Activated B cell treated with CpG ODN at 0.5 μM for 24 hours (primary cell): ENCODE data around the gene SDHB. TPM values are rescaled to one million over a fixed set of nuclear protein-coding genes. Genes with fewer than 3 reads are reported as not detected.

Experiments
- ATAC-seq: fragments of 200-7000 bp; cut with Tn5 transposase; one replicate; pipeline ENCODE4 v1.10.0; 2021; ENCODE audit warnings: low read depth, mild to moderate bottlenecking, moderate library complexity
- CTCF ChIA-PET: fragments of 350-600 bp; sonication (Branson Sonifier 250); formaldehyde crosslinking; loops from one replicate; lab custom pipeline; 2021; ENCODE audit warnings: antibody characterized with exemption; lab: Charles Lee
- POLR2A ChIA-PET: fragments of 350-600 bp; sonication (Branson Sonifier 250); formaldehyde crosslinking; loops from one replicate; lab custom pipeline; 2021; ENCODE audit warnings: antibody characterized with exemption; lab: Charles Lee
- DNase-seq: peaks from one replicate; pipeline ENCODE4 v3.0.0; 2022
- H3K27ac Mint-ChIP-seq: one replicate; pipeline ENCODE4 v1.8.0; 2020; ENCODE audit warnings: mixed read lengths
- H3K27me3 Mint-ChIP-seq: one replicate; pipeline ENCODE4 v1.8.0; 2021; ENCODE audit warnings: mixed read lengths
- H3K36me3 Mint-ChIP-seq: one replicate; pipeline ENCODE4 v1.8.0; 2021; ENCODE audit warnings: low read depth, mixed read lengths
- H3K4me1 Mint-ChIP-seq: one replicate; pipeline ENCODE4 v1.8.0; 2021; ENCODE audit warnings: mixed read lengths
- H3K4me3 Mint-ChIP-seq: one replicate; pipeline ENCODE4 v1.8.0; 2020; ENCODE audit warnings: mild to moderate bottlenecking, mixed read lengths
- H3K9me3 Mint-ChIP-seq: one replicate; pipeline ENCODE4 v1.8.0; 2020; ENCODE audit warnings: mixed read lengths
- CTCF ChIP-seq: fragments of 200-600 bp; IDR thresholded peaks from one replicate; pipeline ENCODE4 v1.8.0; 2022; ENCODE audit warnings: antibody characterized with exemption, mild to moderate bottlenecking
- intact Hi-C: fragments of 100-400 bp; cut with micrococcal nuclease; formaldehyde crosslinking; loops from one replicate; pipeline ENCODE4 v1.15.1; 2024
- total RNA-seq: library from RNA; stranded (reverse); gene quantifications from 2 replicates; pipeline ENCODE4 v1.2.3, GENCODE V29; 2022

Gene SDHB
- total RNA-seq, 1 donor from 2014 or later, result 70.7 TPM

DNA sequence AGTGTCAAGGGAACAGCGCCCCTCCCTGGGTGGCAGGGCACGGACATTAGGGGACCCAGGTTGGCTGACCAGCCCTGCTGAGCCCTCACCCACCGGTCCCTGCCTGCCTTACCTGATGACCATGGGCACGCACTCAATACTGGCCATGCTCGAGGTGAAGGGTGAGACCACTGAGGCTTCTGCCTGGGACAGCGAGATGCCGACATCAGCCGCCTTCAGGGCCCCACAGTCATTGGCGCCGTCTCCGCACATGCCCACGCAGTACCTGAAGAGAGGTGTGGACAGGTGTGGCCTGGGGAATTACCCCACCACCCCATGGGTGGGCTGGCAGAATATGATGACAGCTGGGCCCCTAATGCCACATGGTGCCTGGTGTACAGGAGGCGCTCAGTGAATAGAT lies 65.6 kb downstream of the SDHB start:
- no peak for DNase-seq
- intact Hi-C loops, result no loop called here
- CTCF ChIA-PET, result no interaction called here
- Mint-ChIP-seq H3K27me3 (peaks cover 3% of the 10 kb centered on the region), H3K36me3 (peaks cover 35% of the 10 kb centered on the region), H3K4me1 (no peaks in the 10 kb centered on the region), H3K9me3 (no peaks in the 10 kb centered on the region), H3K4me3 (no peak overlapping the region), H3K27ac (no peak overlapping the region)
- TF ChIP-seq CTCF, result no peak
- POLR2A ChIA-PET, result no interaction called here
- ATAC-seq, result no peak

DNA sequence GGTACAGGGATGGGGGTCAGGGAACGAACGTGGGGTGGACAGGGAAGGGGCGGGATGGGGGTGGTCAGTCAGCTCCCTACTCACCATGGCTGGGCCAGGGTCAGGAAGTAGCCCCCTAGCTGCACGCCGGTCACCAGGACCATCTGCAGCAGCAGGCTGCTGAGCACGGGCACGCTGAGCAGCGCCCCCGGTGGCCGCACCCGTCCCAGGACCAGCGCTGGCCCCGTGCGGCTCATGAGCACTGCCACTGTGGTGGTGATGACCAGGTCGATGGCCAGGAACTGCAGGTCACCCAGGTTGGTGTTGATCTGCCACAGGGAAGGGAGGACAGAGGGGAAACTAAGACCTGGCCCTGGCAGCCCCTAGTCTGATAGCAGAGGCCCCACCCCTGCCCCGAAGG lies 66.9 kb downstream of the SDHB start:
- no peak for TF ChIP-seq CTCF
- intact Hi-C loops, result no loop called here
- ATAC-seq, result no peak
- Mint-ChIP-seq H3K27me3 (peaks cover 9% of the 10 kb centered on the region), H3K9me3 (no peaks in the 10 kb centered on the region), H3K36me3 (peaks cover 35% of the 10 kb centered on the region), H3K27ac (no peak overlapping the region), H3K4me1 (no peaks in the 10 kb centered on the region), H3K4me3 (no peak overlapping the region)
- CTCF ChIA-PET, result no interaction called here
- POLR2A ChIA-PET, result no interaction called here
- no peak for DNase-seq

DNA sequence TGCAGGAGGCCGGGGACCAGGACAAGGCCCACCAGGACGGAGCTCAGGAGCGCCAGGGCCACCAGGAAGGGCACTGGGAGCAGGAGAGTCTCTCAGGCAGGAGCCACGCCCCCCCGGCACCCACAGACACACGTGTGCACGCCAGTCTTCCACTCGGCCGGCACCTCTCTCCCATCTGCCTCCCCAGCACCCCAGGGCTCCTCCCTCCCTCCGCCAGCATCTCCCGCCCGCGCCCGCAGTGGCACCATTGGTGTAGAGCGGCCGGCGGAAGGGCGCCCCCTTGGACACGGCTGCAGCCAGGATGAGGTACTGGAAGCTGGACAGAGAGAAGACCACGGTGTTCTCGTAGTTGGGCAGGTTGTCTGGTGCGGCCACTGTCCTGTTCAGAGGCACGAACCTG lies 67.3 kb downstream of the SDHB start:
- Mint-ChIP-seq H3K27me3 (peaks cover 11% of the 10 kb centered on the region), H3K36me3 (peaks cover 35% of the 10 kb centered on the region), H3K4me3 (no peak overlapping the region), H3K4me1 (no peaks in the 10 kb centered on the region), H3K9me3 (no peaks in the 10 kb centered on the region), H3K27ac (no peak overlapping the region)
- no peak for DNase-seq
- CTCF ChIA-PET, result no interaction called here
- TF ChIP-seq CTCF, result no peak
- POLR2A ChIA-PET, result no interaction called here
- intact Hi-C loops, result no loop called here
- no peak for ATAC-seq

- ATAC-seq (no peak), DNase-seq (no peak)
- intact Hi-C loops, result no loop called here
- H3K36me3 Mint-ChIP-seq, result peaks cover 31% of the 10 kb centered on the region
- H3K27ac Mint-ChIP-seq, result no peak overlapping the region
- POLR2A ChIA-PET, result no interaction called here
- CTCF ChIA-PET, result no interaction called here
- H3K4me3 Mint-ChIP-seq, result no peak overlapping the region
- H3K4me1 Mint-ChIP-seq, result peaks cover 3% of the 10 kb centered on the region
- TF ChIP-seq CTCF, result no peak
- H3K9me3 Mint-ChIP-seq, result no peaks in the 10 kb centered on the region
- H3K27me3 Mint-ChIP-seq, result peaks cover 16% of the 10 kb centered on the region
Observed at GRCh38 chr1:16986113-16986512, 67.7 kb downstream of the SDHB start.

DNA sequence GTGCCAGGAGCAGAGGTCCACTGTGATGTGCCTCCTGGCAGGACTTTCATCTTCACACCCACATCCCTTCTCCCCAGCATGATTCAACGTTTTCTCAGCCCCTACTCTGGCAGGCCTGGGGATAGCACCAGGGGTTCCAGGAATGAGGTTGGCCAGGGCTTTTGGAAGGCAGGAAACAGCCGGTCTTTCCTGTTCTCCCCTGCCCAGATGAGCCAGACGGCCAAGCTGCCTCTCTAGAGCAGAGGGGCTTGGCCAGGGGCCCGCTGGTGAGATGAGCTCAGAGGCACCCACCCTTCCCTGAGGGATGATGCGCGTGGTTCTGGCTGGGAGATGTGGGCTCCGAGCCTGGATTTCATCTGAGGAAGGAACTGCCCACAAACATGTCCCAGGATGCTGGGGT lies 69.1 kb downstream of the SDHB start:
- H3K4me1 Mint-ChIP-seq, result peaks cover 8% of the 10 kb centered on the region
- CTCF ChIA-PET, result interaction anchor here (0.7 kb wide), 1 partner anchor 24 kb away, joined by 3 read pairs; no protein-coding TSS in a partner anchor
- POLR2A ChIA-PET, result no interaction called here
- no peaks in the 10 kb centered on the region for H3K9me3 Mint-ChIP-seq
- H3K27me3 Mint-ChIP-seq, result peaks cover 21% of the 10 kb centered on the region
- intact Hi-C loops, result no loop called here
- H3K4me3 Mint-ChIP-seq, result no peak overlapping the region
- no peak for DNase-seq
- no peak for ATAC-seq
- H3K36me3 Mint-ChIP-seq, result peaks cover 25% of the 10 kb centered on the region
- H3K27ac Mint-ChIP-seq, result no peak overlapping the region
- no peak for TF ChIP-seq CTCF
